Gastrocnemius medialis (tissue), 4 donors: Measurements from ENCODE around the gene KRTAP19-4. TPM values are rescaled to one million over a fixed set of nuclear protein-coding genes. Genes with fewer than 3 reads are reported as not detected.

Experiments
- ATAC-seq, 2 donors: fragments of 150-250 bp; one replicate each; pipeline ENCODE4 v1.9.1; 2016
- DNase-seq, 2 donors: peaks; one replicate each; pipeline ENCODE4 v3.0.0-alpha.2; 2019
- H3K27ac ChIP-seq, 4 donors: fragments of 200-600 bp; sonication (generic); 1 replicate in 1 of 4; 2 replicates in 3 of 4; pipeline ENCODE4 v1.5.1; 2016 to 2018; ENCODE audit warnings: mild to moderate bottlenecking in 2 of 4, moderate library complexity in 1 of 4
- H3K27me3 ChIP-seq, 3 donors: fragments of 200-600 bp; sonication (generic) in 2 of 3; 1 replicate in 1 of 3; 2 replicates in 2 of 3; pipeline versions ENCODE4 v1.5.1 to v1.6.0; 2016 to 2019; ENCODE audit warnings: mild to moderate bottlenecking in 1 of 3, moderate library complexity in 1 of 3
- H3K36me3 ChIP-seq, 2 donors: fragments of 200-600 bp; sonication (generic) in 1 of 2; one replicate each; pipeline ENCODE4 v1.5.1; 2017 to 2018
- H3K4me1 ChIP-seq, 2 donors: fragments of 200-600 bp; sonication (generic) in 1 of 2; one replicate each; pipeline ENCODE4 v1.5.1; 2016 to 2017; ENCODE audit warnings: mild to moderate bottlenecking in 2 of 2
- H3K4me3 ChIP-seq, 4 donors: fragments of 200-600 bp; sonication (generic) in 3 of 4; 1 replicate in 1 of 4; 2 replicates in 3 of 4; pipeline ENCODE4 v1.5.1; 2016 to 2019; ENCODE audit warnings: mild to moderate bottlenecking in 2 of 4
- H3K9me3 ChIP-seq, 3 donors: fragments of 200-600 bp; sonication (generic) in 2 of 3; 1 replicate in 1 of 3; 2 replicates in 2 of 3; pipeline ENCODE4 v1.5.1; 2016 to 2019
- POLR2A ChIP-seq, 2 donors: fragments of 450-650 bp; IDR thresholded peaks; one replicate each; pipeline ENCODE4 v1.6.1; 2017; ENCODE audit warnings: antibody characterized with exemption in 2 of 2, mild to moderate bottlenecking in 2 of 2, moderate library complexity in 2 of 2
- in situ Hi-C, 4 donors: fragments of 200-750 bp; cut with MboI; loops; one replicate each; pipeline versions ENCODE4 v1.15.0 to v1.8.0; 2017; ENCODE audit warnings: low sequenced_read_pairs in 4 of 4
- intact Hi-C: fragments of 100-400 bp; cut with DNase I; formaldehyde crosslinking; loops from one replicate; pipeline ENCODE4 v1.15.1; 2023; ENCODE audit warnings: low total_unique reads
- total RNA-seq, 4 donors: library from RNA; depleted of rRNA; stranded (reverse); fragments of >200 nt; gene quantifications; one replicate each; pipeline versions ENCODE4 v1.1.0 to v1.2.3, GENCODE V29; 2016
- TF ChIP-seq, protein P1 (sequence below), 5 experiments: fragments of 450-650 bp in 3 of 5; fragments of 200-600 bp in 2 of 5; sonication (generic) in 2 of 5; IDR thresholded peaks in 4 of 5; conservative IDR thresholded peaks in 1 of 5; 1 replicate in 4 of 5; 2 replicates in 1 of 5; pipeline ENCODE4 v1.5.1; 2016 to 2019; ENCODE audit warnings: antibody characterized with exemption in 5 of 5, mild to moderate bottlenecking in 3 of 5, moderate library complexity in 3 of 5

Gene KRTAP19-4
- total RNA-seq, 4 donors from 2014 or later = not detected

- peak overlapping the region in 2 of 4 donors; percentile 22 to 33 for H3K27ac ChIP-seq
- no peak overlapping the region for H3K4me3 ChIP-seq
- TF ChIP-seq, protein P1, sequence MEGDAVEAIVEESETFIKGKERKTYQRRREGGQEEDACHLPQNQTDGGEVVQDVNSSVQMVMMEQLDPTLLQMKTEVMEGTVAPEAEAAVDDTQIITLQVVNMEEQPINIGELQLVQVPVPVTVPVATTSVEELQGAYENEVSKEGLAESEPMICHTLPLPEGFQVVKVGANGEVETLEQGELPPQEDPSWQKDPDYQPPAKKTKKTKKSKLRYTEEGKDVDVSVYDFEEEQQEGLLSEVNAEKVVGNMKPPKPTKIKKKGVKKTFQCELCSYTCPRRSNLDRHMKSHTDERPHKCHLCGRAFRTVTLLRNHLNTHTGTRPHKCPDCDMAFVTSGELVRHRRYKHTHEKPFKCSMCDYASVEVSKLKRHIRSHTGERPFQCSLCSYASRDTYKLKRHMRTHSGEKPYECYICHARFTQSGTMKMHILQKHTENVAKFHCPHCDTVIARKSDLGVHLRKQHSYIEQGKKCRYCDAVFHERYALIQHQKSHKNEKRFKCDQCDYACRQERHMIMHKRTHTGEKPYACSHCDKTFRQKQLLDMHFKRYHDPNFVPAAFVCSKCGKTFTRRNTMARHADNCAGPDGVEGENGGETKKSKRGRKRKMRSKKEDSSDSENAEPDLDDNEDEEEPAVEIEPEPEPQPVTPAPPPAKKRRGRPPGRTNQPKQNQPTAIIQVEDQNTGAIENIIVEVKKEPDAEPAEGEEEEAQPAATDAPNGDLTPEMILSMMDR (IDR thresholded peaks at IDR 0.05 in 4 of 5, conservative IDR thresholded peaks at IDR 0.05 in 1 of 5) = no peak
- TF ChIP-seq POLR2A (IDR thresholded peaks at IDR 0.05) = no peak
- no peaks in the 10 kb centered on the region for H3K36me3 ChIP-seq
- in situ Hi-C loops = no loop called here
- H3K4me1 ChIP-seq = no peaks in the 10 kb centered on the region
- H3K9me3 ChIP-seq = no peaks in the 10 kb centered on the region
- DNase-seq (no peak), ATAC-seq (peak in 1 of 2 donors; percentile 65)
- intact Hi-C loops = no loop called here
- no peaks in the 10 kb centered on the region for H3K27me3 ChIP-seq
Measured at GRCh38 chr21:30482130-30482529, 14.8 kb downstream of the KRTAP19-4 start.

GRCh38 chr21:30480145-30480544, 16.8 kb downstream of the KRTAP19-4 start, which contains the start of gene KRTAP19-1:
Gene KRTAP19-1, minus strand, starts transcription at chr21:30480367. Its CDS starts 50 bp downstream, at chr21:30480317.
- Histone ChIP-seq H3K27me3 (no peaks in the 10 kb centered on the region), H3K4me3 (no peak within 1 kb of the TSS), H3K27ac (peak within 1 kb of the TSS in 2 of 4 donors; percentile 47), H3K36me3 (no peaks in the 10 kb centered on the region), H3K9me3 (no peaks in the 10 kb centered on the region), H3K4me1 (no peaks in the 10 kb centered on the region)
- intact Hi-C loops (no loop called here), in situ Hi-C loops (no loop called here)
- DNase-seq = no peak
- TF ChIP-seq, protein P1 (IDR thresholded peaks at IDR 0.05 in 4 of 5, conservative IDR thresholded peaks at IDR 0.05 in 1 of 5) = no peak
- TF ChIP-seq POLR2A (IDR thresholded peaks at IDR 0.05) = no peak
- no peak for ATAC-seq

DNA sequence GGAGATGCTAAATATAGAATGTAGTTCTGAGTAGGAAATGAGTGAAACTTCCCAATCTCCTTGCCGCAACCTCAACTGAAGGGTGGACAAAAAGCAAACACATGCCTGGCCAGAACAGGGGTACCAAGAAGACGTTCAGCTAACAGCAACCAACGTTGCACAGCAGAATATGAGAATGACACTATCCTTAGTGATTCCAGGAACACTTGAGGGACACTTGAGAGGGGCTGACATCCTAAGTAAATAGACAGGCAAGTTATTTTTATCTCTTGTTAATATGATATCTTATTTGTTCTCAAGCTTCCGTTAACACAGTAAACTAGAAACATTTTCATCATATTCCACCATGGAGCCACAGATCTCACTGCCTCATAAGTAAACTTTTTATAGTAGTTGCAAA, 17.7 kb downstream of the KRTAP19-4 start:
- Histone ChIP-seq H3K9me3 (no peaks in the 10 kb centered on the region), H3K27ac (peak overlapping the region in 2 of 4 donors; percentile 47), H3K36me3 (no peaks in the 10 kb centered on the region), H3K4me1 (no peaks in the 10 kb centered on the region), H3K4me3 (no peak overlapping the region), H3K27me3 (no peaks in the 10 kb centered on the region)
- no peak for TF ChIP-seq POLR2A (IDR thresholded peaks at IDR 0.05)
- TF ChIP-seq, protein P1 (IDR thresholded peaks at IDR 0.05 in 4 of 5, conservative IDR thresholded peaks at IDR 0.05 in 1 of 5) = no peak
- intact Hi-C loops (no loop called here), in situ Hi-C loops (no loop called here)
- ATAC-seq (peak; percentile 19 to 74), DNase-seq (no peak)

DNA sequence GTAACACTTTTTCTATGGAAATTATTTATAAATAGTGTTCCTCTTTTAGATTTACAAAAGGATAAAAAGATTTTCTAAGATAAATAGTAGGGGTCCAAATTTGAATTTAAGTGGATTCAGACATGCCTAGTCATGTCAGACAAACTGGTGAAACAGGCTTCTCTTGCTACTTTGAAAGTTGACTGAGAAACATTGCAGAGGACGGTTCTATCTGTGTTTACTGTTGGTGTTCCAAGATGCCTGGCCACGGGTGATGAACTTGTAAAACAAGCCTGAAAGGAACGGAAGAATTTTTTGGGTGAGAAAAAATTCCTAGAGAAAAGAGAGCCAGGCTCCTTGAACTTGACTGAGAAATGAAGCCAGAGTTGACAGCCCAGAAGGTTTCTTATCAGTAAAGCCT, 19.0 kb downstream of the KRTAP19-4 start:
- Histone ChIP-seq H3K27me3 (no peaks in the 10 kb centered on the region), H3K27ac (peak overlapping the region in 2 of 4 donors; percentile 40 to 47), H3K4me3 (no peak overlapping the region), H3K36me3 (no peaks in the 10 kb centered on the region), H3K4me1 (no peaks in the 10 kb centered on the region), H3K9me3 (no peaks in the 10 kb centered on the region)
- no peak for DNase-seq
- intact Hi-C loops (no loop called here), in situ Hi-C loops (no loop called here)
- ATAC-seq = no peak
- TF ChIP-seq, protein P1 (IDR thresholded peaks at IDR 0.05 in 4 of 5, conservative IDR thresholded peaks at IDR 0.05 in 1 of 5) = no peak
- TF ChIP-seq POLR2A (IDR thresholded peaks at IDR 0.05) = no peak
